Non-pigmented ciliary epithelial cell (primary cell): ENCODE data around the gene AMMECR1.
"Not testable (repeated sequence)": the region's sequence is repeated elsewhere in the genome, so short reads cannot be mapped to it uniquely, and the experiment has no call there.

ENCODE experiments used
- DNase-seq: peaks from one replicate; pipeline ENCODE4 v3.0.0-alpha.2; 2010; ENCODE audit warnings: low read depth

The AMMECR1 gene

GRCh38 chrX:110257889-110258288, 60.0 kb downstream of the AMMECR1 start:
- no peak for DNase-seq

- no peak for DNase-seq
Measured at GRCh38 chrX:110252711-110253110, 65.2 kb downstream of the AMMECR1 start.

- DNase-seq, result no peak
Measured at GRCh38 chrX:110251961-110252360, 65.9 kb downstream of the AMMECR1 start.

- no peak for DNase-seq
Measured at GRCh38 chrX:110251526-110251925, 66.4 kb downstream of the AMMECR1 start.

GRCh38 chrX:110250847-110251246, 67.0 kb downstream of the AMMECR1 start:
- no peak for DNase-seq

GRCh38 chrX:110248578-110248977, 69.3 kb downstream of the AMMECR1 start:
- no peak for DNase-seq

GRCh38 chrX:110245011-110245410, 72.9 kb downstream of the AMMECR1 start:
- no peak for DNase-seq

GRCh38 chrX:110242371-110242770, 75.5 kb downstream of the AMMECR1 start:
- DNase-seq, result no peak

GRCh38 chrX:110241816-110242215, 76.1 kb downstream of the AMMECR1 start:
- DNase-seq, result no peak

GRCh38 chrX:110238259-110238658, 79.6 kb downstream of the AMMECR1 start:
- not testable (repeated sequence) for DNase-seq

- DNase-seq, result not testable (repeated sequence)
Measured at GRCh38 chrX:110231485-110231884, 86.4 kb downstream of the AMMECR1 start.

GRCh38 chrX:110229497-110230111, 88.3 kb downstream of the AMMECR1 start:
- not testable (repeated sequence) for DNase-seq

GRCh38 chrX:110228453-110228852, 89.4 kb downstream of the AMMECR1 start:
- DNase-seq, result no peak

- DNase-seq, result no peak
Measured at GRCh38 chrX:110226931-110227330, 91.0 kb downstream of the AMMECR1 start.

- no peak for DNase-seq
Measured at GRCh38 chrX:110224926-110225617, 92.8 kb downstream of the AMMECR1 start.

- no peak for DNase-seq
Measured at GRCh38 chrX:110222497-110223257, 95.2 kb downstream of the AMMECR1 start.

- DNase-seq, result no peak
Measured at GRCh38 chrX:110219920-110220319, 98.0 kb downstream of the AMMECR1 start.

- no peak for DNase-seq
Measured at GRCh38 chrX:110218591-110218990, 99.3 kb downstream of the AMMECR1 start.

GRCh38 chrX:110216027-110216426, 101.9 kb downstream of the AMMECR1 start:
- DNase-seq, result no peak

GRCh38 chrX:110215411-110215810, 102.5 kb downstream of the AMMECR1 start:
- no peak for DNase-seq

GRCh38 chrX:110214684-110215083, 103.2 kb downstream of the AMMECR1 start:
- no peak for DNase-seq

GRCh38 chrX:110213183-110213582, 104.7 kb downstream of the AMMECR1 start:
- no peak for DNase-seq

GRCh38 chrX:110212299-110212698, 105.6 kb downstream of the AMMECR1 start:
- DNase-seq, result no peak
